ENCODE measurements around the gene KCNAB1. TPM values are rescaled to one million over a fixed set of nuclear protein-coding genes. Genes with fewer than 3 reads are reported as not detected.
"Not testable (repeated sequence)": the region's sequence is repeated elsewhere in the genome, so short reads cannot be mapped to it uniquely, and the experiment has no call there.

The KCNAB1 gene
- total RNA-seq, 4 donors from 2014 or later = 1.6 to 2.9 (median 2.3) TPM

- no peak overlapping the region for H3K4me3 ChIP-seq (ENCODE audit: low read depth, poor library complexity, severe bottlenecking)
- TF ChIP-seq POLR2A (IDR thresholded peaks at IDR 0.05) (no peak), CTCF (IDR thresholded peaks at IDR 0.05) (no peak)
- WGBS, 2 donors = 64 to 79% methylated on average over 6 of the region's 6 CpGs
- no peak for DNase-seq (ENCODE audit: low spot score in 2 of 2)
- intact Hi-C loops (cut with DNase I; ENCODE audit: low total_unique reads) = no loop called here
These were observed 106.5 kb downstream of the KCNAB1 start for GRCh38 chr3:156226676-156227420.

GRCh38 chr3:156227704-156228103, 107.3 kb downstream of the KCNAB1 start:
- no peak for DNase-seq (ENCODE audit: low spot score in 2 of 2)
- intact Hi-C loops (cut with DNase I; ENCODE audit: low total_unique reads) = no loop called here
- no peak for TF ChIP-seq CTCF (IDR thresholded peaks at IDR 0.05)
- TF ChIP-seq POLR2A (IDR thresholded peaks at IDR 0.05) = no peak
- H3K4me3 ChIP-seq (ENCODE audit: low read depth, poor library complexity, severe bottlenecking) = no peak overlapping the region
- 86 to 88% methylated on average over 6 of the region's 6 CpGs for WGBS, 2 donors

GRCh38 chr3:156230278-156230900, 110.0 kb downstream of the KCNAB1 start:
- DNase-seq (ENCODE audit: low spot score in 2 of 2) = no peak
- WGBS, 2 donors = 23 to 43% methylated on average over 1 of the region's 1 CpG
- no peak for TF ChIP-seq CTCF (IDR thresholded peaks at IDR 0.05)
- no peak for TF ChIP-seq POLR2A (IDR thresholded peaks at IDR 0.05)
- intact Hi-C loops (cut with DNase I; ENCODE audit: low total_unique reads) = no loop called here
- no peak overlapping the region for H3K4me3 ChIP-seq (ENCODE audit: low read depth, poor library complexity, severe bottlenecking)

GRCh38 chr3:156231221-156231620, 110.8 kb downstream of the KCNAB1 start:
- DNase-seq (ENCODE audit: low spot score in 2 of 2); intact Hi-C loops (cut with DNase I; ENCODE audit: low total_unique reads); H3K4me3 ChIP-seq (ENCODE audit: low read depth, poor library complexity, severe bottlenecking): not testable (repeated sequence)

GRCh38 chr3:156233876-156234275, 113.5 kb downstream of the KCNAB1 start:
- intact Hi-C loops (cut with DNase I; ENCODE audit: low total_unique reads) = no loop called here
- 56 to 69% methylated on average over 2 of the region's 2 CpGs for WGBS, 2 donors
- TF ChIP-seq CTCF (IDR thresholded peaks at IDR 0.05) = no peak
- no peak for TF ChIP-seq POLR2A (IDR thresholded peaks at IDR 0.05)
- DNase-seq (ENCODE audit: low spot score in 2 of 2) = no peak
- no peak overlapping the region for H3K4me3 ChIP-seq (ENCODE audit: low read depth, poor library complexity, severe bottlenecking)

- no peak for DNase-seq (ENCODE audit: low spot score in 2 of 2)
- WGBS, 2 donors = 86 to 87% methylated on average over 3 of the region's 3 CpGs
- no peak for TF ChIP-seq POLR2A (IDR thresholded peaks at IDR 0.05)
- no peak for TF ChIP-seq CTCF (IDR thresholded peaks at IDR 0.05)
- intact Hi-C loops (cut with DNase I; ENCODE audit: low total_unique reads) = no loop called here
- no peak overlapping the region for H3K4me3 ChIP-seq (ENCODE audit: low read depth, poor library complexity, severe bottlenecking)
These were observed 116.3 kb downstream of the KCNAB1 start for GRCh38 chr3:156236556-156237260.

Measured in lower leg skin (tissue), 4 donors.